ENCODE data around the gene PIK3R5.

Gene PIK3R5

DNA sequence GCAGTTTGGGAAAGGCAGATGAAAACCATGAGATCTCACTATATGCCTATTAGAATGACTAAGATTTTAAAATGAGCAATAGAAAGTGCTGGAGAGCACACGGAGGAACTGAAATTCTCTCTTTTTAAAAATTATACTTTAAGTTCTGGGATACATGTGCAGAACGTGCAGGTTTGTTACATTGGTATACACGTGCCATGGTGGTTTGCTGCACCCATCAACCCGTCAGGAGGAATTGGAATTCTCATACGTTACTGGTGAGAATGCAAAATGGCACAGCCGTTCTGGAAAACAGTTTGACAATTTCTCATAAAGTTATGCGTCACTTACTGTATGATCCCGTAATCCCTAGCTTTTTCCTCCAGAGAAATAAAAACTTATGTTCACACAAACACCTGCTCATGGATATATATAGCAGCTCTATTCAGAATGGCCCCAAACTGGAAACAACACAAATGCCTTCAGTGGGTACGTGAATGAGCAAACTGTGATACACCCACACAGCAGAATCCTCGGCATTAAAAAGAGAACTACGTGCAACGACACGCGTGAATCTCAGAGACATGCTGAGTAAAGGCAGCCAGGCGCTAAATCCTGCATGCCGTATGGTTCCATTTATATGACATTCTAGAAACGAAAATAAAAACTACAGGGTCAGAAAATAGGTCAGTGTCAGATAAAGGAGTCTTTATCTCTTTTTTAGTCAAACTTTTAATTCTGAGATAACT, 109.9 kb downstream of the PIK3R5 start:
- no peak for FAIRE-seq
- DNase-seq (ENCODE audit: insufficient read length, low spot score): no peak
- no peak for TF ChIP-seq POLR2A (IDR thresholded peaks at IDR 0.05; ENCODE audit: low read depth, low read length)

DNA sequence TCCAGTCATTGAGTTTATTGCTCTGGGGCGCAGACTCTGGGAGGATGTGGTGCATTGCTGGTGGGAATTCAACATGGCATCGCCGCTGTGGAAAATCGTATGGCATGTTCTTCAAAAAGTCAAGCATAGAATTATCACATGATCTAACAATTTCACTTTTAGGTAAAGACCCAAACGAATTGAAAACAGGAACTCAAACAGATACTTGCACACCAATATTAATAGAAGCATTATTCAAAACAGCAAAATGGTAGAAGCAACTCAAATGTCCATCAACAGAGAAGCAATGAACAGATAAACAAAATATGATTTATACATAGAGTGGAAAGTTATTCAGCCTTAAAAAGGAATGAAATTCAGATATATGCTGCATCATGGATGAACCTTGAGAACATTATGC, 113.9 kb downstream of the PIK3R5 start:
- no peak for DNase-seq (ENCODE audit: insufficient read length, low spot score)
- no peak for FAIRE-seq
- no peak for TF ChIP-seq POLR2A (IDR thresholded peaks at IDR 0.05; ENCODE audit: low read depth, low read length)

DNA sequence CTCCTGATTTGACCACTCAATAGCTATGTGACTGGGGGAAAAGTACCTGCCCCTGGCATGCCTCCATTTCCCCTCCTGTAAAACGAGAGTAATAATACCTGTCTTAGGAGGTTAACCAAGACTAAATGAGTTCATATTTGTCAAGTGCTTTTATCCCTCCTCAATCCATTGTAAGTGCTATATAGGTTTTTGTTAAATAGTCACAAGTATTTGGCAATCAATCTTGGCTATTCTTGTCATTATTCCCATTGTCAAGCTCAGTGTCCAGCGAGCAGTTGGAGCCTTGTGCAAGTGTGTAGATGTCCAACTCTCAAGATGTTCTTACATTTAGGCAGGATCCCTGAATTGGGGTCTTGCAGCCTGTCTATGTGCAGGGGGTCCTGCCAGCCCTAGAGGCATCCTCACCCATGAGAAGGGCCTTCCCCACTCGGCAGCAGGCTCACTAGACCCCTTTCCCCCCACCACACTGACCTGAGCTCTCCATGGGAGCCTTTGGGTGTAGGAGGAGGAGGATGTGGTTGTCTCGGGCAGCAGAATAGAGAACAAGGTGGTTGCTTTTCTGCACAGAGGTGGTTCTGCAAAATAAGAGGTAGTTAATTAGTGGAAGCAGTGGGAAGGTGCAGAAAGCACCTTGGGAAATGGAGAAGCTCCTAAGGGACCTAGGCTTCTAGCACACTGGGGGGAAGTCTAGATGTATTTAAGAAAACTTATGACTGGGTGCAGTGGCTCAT, 116.0 kb downstream of the PIK3R5 start:
- DNase-seq (ENCODE audit: insufficient read length, low spot score): no peak
- no peak for TF ChIP-seq POLR2A (IDR thresholded peaks at IDR 0.05; ENCODE audit: low read depth, low read length)
- no peak for FAIRE-seq

DNA sequence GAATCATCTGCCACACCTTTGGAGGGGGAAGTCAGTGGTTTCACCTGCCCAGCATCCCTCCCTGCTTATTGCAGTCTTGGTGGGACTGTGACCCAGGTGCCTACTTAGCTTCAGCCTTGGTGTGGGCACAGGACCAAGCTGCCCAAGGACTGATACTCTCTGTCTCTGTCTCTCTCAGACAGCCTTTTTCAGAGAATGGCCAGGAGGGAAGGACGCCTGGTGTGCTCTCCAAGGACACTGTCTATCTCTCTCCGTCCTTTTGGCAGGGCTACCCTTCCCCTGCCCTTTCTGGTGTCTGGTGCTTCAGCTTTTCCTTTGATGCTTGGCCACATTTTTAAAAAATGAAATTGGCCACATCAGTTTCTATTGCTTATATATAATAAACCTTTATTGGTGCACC, 117.6 kb downstream of the PIK3R5 start:
- FAIRE-seq (no peak), DNase-seq (ENCODE audit: insufficient read length, low spot score) (no peak)
- no peak for TF ChIP-seq POLR2A (IDR thresholded peaks at IDR 0.05; ENCODE audit: low read depth, low read length)

DNA sequence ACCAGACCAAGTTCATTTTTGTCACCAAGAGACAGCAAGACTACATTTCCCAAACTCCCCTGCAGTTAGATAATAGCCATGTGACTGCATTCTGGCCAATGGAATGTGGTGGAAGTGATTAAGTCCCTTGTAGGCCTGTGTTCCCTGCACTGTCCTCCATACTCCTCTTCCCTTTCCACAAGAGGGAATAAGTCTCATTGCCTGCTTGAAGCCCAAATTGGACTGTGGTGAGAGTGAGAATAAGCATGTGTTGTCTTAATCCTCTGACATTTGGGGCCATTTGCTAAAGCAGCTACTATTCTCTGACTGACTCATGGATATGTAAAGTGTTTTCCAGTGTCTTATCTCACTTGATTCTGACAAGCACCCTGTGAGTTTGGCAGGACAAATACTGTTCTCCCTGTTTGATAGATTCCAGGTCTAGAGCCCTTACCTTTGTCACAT, 118.7 kb downstream of the PIK3R5 start:
- no peak for TF ChIP-seq POLR2A (IDR thresholded peaks at IDR 0.05; ENCODE audit: low read depth, low read length)
- peak; percentile 24 for DNase-seq (ENCODE audit: insufficient read length, low spot score)
- FAIRE-seq: no peak

DNA sequence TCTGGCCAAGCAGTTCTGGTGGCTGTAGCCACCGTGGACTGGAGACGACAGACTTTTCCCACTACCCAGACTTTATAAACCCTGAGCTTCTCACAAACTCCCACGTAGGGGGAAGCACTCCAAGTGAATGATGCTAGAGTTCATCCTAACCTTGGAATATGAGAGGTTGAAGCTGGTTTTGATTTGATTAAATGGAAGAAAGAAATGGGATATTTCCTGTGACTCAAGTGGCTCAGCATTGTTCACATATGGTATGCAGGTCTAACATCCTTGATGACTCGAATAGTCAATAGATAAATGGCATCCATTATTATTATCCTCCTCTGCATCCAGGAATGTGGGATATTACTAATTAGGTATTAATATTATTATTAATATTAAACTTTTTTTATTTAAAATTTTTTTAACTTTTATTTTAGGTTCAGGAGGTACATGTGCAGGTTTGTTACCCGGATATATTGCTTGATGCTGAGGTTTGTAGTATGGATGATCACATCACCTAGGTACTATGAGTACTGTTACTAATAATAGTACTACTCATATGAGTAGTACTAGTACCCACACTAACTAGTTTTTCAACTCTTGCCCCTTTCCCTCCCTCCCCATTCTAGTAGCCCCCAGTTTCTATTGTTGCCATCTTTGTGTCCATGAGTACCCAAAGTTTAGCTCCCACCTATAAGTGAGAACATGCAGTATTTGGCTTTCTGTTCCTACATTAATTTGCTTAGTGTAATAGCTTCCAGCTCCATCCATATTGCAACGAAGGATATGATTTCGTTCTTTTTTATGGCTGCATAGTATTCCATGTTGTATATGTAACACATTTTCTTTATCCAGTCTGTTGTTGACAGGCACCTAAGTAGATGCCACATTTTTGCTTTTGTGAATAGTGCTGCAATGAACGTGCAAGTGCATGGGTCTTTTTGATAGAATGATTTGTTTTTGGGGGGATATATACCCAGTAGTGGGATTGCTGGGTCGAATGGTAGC, 121.0 kb downstream of the PIK3R5 start:
- FAIRE-seq: no peak
- no peak for TF ChIP-seq POLR2A (IDR thresholded peaks at IDR 0.05; ENCODE audit: low read depth, low read length)
- DNase-seq (ENCODE audit: insufficient read length, low spot score): no peak

DNA sequence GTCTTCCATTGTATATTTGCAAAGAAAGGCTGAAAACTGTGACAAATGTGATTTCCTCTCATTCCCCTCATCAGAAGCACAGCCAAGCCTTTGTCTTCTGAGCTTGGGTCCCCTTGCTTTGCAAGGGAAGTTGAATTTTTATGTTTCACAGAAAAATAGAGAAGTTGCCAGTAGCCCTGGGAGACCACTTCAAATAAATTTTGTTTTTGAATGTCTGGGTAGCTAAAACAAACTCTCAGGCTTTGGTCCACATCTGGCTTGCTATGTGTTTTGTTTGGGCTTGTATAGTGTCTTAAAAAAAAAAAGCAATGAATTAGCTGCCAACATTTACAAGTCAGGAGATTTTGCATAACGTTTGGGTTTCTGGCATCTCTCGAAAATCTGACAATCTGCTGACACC, 122.2 kb downstream of the PIK3R5 start:
- FAIRE-seq (no peak), DNase-seq (ENCODE audit: insufficient read length, low spot score) (no peak)
- no peak for TF ChIP-seq POLR2A (IDR thresholded peaks at IDR 0.05; ENCODE audit: low read depth, low read length)

DNA sequence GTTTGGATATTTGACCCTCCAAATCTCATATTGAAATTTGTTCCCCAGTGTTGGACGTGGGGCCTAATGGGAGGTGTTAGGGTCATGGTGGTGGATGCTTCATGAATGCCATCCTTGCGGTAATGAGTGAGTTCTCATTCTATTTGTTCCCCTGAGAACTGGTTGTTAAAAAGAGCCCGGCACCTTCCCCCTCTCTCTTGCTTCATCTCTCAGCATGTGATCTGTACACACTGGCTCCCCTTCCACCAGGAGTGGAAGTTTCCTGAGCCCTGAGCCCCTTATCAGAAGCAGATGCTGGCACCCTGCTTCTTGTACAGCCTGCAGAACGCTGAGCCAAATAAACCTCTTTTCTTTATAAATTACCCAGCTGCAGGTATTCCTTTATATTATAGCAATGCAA, 123.7 kb downstream of the PIK3R5 start:
- no peak for TF ChIP-seq POLR2A (IDR thresholded peaks at IDR 0.05; ENCODE audit: low read depth, low read length)
- FAIRE-seq (no peak), DNase-seq (ENCODE audit: insufficient read length, low spot score) (no peak)

DNA sequence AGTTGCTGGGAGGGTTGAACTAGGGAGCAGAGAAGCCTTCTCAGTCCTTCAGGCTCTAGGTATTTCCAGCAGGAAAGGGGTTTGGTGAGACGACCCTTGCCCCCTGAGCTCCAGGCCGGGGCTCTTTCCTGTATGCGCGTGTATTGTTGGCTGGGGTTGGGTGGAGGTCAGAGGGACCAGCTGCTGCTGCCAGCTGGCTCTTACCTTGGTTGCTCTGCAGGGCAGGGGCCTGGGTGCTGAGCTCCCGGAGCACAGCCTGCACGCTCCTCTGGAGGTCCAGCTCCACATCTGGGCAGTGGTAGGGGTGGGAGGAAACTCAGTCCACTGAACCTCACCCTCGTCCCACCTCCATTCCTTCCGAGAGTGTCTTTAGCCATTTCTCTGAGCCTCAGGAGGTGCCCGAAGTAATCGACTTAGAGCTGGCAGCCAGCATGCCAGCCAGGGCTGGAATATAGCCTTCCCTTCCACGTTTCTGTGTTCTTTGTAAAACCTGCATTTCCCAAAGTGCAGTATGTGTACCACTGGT, 126.0 kb downstream of the PIK3R5 start:
- TF ChIP-seq POLR2A (IDR thresholded peaks at IDR 0.05; ENCODE audit: low read depth, low read length): no peak
- FAIRE-seq (no peak), DNase-seq (ENCODE audit: insufficient read length, low spot score) (no peak)

DNA sequence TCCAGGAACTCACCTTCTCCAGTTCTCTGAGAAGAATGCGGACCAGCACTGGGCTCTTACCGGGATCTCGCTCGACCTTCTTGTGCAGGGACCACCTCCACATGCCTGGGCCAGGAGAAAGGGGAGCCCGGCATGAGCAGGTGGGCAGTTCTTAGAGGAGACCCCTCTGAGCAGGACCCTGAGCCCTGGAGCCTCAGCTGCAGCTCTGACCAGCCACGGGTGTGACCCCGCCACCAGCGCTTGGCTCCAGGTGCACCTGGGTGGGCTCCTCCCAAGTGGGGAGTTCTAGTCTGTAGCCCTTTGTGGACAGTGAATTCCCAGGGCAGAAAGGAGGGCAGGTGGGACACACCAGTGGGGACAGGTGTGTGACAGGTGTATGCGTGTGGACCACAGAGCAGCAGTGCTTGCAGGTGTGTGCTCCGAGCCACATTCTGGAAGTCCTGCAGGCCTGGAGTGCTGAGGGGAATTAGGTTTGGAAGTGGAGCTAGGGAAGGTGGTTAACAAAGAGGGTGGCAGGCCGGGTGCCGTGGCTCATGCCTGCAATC, 126.9 kb downstream of the PIK3R5 start:
- TF ChIP-seq POLR2A (IDR thresholded peaks at IDR 0.05; ENCODE audit: low read depth, low read length): no peak
- DNase-seq (ENCODE audit: insufficient read length, low spot score): no peak
- no peak for FAIRE-seq

DNA sequence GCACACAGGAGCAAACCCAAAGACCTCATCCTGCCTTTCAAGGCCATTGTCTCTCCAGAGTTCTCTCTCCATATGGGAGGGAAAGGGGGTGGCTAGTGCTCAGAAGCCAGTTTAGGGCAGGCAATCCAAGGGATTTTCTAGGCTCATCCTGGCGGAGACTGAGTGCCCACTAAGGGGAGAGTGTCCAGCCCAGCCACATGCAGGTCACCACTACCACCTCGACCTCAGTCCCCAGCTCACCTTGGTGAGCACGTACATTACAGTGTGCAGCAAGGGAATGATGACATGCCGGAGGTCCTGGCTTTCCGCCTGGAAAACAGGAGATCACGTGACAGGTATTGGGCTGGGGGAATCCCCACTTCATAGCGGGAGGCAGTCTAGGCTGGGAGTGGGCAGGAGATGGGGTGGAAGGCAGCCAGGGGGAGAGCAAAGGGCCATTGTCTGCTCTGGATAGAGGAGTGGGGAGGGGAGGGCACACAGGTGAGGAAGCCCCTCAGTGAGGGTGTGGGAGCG, 127.9 kb downstream of the PIK3R5 start:
- FAIRE-seq (no peak), DNase-seq (ENCODE audit: insufficient read length, low spot score) (no peak)
- TF ChIP-seq POLR2A (IDR thresholded peaks at IDR 0.05; ENCODE audit: low read depth, low read length): no peak

DNA sequence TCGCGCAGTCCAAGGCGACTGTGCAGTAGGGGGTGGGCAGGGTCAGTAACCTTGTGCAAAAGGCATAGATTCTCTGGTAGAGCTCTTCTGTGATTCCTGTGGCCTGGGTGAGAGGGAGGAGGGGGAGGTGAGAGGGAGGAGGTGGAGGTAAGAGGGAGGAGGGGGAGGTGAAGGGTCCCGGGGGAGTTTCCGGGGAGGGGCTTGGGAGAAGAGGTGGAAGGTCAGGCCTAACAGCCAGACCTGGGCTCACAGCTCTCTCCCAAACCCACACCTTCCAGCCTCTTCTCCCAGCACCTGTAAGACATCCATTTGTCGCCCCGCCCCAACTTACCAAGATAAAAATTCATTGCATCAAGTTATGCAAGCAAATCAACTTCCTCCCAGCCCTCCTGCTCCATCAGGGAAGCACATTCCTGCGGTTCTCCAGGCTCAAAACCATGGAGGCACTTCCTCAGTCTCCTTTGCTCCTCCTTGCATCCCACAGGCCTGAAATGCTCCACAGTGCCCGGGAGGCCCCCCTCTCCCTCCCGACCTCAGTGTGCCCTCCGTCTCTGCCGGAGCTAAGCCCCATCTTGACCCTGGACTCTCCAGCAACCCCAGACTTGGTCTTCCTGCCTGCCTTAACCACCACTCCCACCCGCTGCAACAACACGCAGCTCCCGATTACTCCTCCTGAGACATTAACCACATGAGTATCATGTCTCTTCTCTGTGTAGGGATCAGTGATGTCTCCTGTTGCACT, 128.5 kb downstream of the PIK3R5 start:
- no peak for DNase-seq (ENCODE audit: insufficient read length, low spot score)
- TF ChIP-seq POLR2A (IDR thresholded peaks at IDR 0.05; ENCODE audit: low read depth, low read length): no peak
- FAIRE-seq: no peak

All from H54 (cell line).